ENCODE results near the gene RPAP3.

DNA sequence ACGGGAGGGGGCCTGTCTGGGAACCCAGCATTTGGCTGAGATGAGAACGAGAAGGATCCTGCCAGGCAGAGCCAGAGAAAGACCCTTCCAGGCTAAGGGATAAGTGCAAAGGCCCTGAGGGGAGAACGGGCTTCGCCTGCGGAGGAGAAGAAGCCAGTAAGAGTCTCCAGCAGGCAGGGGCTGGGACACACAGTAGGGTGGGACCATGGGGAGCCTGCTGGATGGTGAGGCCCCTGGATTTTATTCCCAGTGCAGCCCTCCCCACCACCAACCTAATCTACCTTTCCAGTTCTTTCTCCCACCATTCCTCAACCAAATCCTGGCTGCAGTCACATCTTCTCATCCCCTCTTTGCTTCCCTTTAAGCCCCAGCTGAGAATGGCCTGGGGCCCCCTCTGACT lies 40.2 kb upstream of the RPAP3 start:
- TF ChIP-seq CEBPB (IDR thresholded peaks at IDR 0.05; ENCODE audit: low read depth, low read length), result no peak
- no peak for TF ChIP-seq MAFK (IDR thresholded peaks at IDR 0.05; ENCODE audit: low read depth, low read length)
- TF ChIP-seq, protein P1, sequence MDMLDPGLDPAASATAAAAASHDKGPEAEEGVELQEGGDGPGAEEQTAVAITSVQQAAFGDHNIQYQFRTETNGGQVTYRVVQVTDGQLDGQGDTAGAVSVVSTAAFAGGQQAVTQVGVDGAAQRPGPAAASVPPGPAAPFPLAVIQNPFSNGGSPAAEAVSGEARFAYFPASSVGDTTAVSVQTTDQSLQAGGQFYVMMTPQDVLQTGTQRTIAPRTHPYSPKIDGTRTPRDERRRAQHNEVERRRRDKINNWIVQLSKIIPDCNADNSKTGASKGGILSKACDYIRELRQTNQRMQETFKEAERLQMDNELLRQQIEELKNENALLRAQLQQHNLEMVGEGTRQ (IDR thresholded peaks at IDR 0.05; ENCODE audit: low read depth, low read length), result no peak
- no peak for TF ChIP-seq CTCF (conservative IDR thresholded peaks at IDR 0.05; ENCODE audit: low read depth, low read length)
- TF ChIP-seq RAD21 (IDR thresholded peaks at IDR 0.05; ENCODE audit: low read length), result no peak
- TF ChIP-seq POLR2A (IDR thresholded peaks at IDR 0.05; ENCODE audit: low read depth, low read length), result no peak
- no peak for TF ChIP-seq CHD1 (IDR thresholded peaks at IDR 0.05; ENCODE audit: low read depth, low read length)
- no peak for TF ChIP-seq MXI1 (IDR thresholded peaks at IDR 0.05; ENCODE audit: borderline replicate concordance, low read depth, low read length)
- no peak for TF ChIP-seq SMC3 (IDR thresholded peaks at IDR 0.05; ENCODE audit: low read depth, low read length)
- TF ChIP-seq RFX5 (IDR thresholded peaks at IDR 0.05; ENCODE audit: low read depth, low read length), result no peak
